Umbilical cord (tissue), 2 donors: ENCODE data around the gene TCAP. TPM values are rescaled to one million over a fixed set of nuclear protein-coding genes. Genes with fewer than 3 reads are reported as not detected.

Experiments
- DNase-seq: peaks from one replicate; pipeline ENCODE4 v3.0.0-alpha.2; 2015; ENCODE audit warnings: low spot score
- total RNA-seq: library from RNA; depleted of rRNA; stranded (reverse); fragments of >200 nt; gene quantifications from one replicate; pipeline ENCODE4 v1.2.3, GENCODE V29; 2014; ENCODE audit warnings: low replicate concordance; ENCODE audit not compliant: insufficient read depth

TCAP gene, protein sequence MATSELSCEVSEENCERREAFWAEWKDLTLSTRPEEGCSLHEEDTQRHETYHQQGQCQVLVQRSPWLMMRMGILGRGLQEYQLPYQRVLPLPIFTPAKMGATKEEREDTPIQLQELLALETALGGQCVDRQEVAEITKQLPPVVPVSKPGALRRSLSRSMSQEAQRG
- 0.24 TPM for total RNA-seq

DNA sequence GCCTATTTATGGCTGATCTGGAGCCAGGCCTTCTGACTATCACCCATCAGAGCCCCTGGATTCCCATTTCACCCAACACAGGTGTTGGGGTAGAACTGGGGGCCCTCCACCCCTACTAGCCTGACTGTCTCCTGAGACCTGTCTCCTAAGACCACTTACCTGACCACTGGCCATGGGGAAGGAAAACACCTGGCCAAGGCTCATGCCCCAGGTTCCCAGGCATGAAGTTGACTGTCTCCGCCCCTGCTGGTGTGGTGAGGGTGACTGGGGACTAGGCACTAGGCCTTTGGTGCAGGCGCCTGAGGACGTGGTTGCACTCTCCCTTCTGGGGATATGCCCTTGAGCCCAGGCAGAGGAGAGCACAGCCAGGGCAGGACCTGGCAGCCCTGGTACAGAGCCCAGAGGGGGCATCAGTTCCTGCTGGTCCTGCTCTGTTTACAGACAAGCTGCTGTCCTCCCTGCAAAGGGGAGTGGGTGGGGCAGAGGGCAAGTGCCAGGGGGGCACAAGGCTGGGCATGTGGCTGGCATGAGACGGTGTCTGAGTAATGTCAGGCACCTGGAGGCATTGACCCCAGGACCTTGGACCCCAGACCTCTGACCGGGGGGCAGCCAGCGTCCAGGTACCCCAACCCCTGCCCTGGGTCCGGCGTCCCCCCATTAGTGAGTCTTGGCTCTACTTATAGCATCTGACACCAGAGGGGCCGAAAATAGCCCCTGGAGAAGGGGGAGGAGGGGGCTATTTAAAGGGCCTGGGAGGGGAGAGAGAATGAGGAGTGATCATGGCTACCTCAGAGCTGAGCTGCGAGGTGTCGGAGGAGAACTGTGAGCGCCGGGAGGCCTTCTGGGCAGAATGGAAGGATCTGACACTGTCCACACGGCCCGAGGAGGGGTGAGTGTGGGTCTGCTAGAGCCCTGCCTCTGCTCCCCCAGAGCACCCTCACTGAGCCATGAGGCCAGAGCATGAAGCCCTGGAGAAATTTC is at the start of gene TCAP:
TCAP (plus strand) TSS at position 769 of the 981 bp plus-strand sequence; CDS start at position 780, 11 bp downstream.
- no peak for DNase-seq

DNA sequence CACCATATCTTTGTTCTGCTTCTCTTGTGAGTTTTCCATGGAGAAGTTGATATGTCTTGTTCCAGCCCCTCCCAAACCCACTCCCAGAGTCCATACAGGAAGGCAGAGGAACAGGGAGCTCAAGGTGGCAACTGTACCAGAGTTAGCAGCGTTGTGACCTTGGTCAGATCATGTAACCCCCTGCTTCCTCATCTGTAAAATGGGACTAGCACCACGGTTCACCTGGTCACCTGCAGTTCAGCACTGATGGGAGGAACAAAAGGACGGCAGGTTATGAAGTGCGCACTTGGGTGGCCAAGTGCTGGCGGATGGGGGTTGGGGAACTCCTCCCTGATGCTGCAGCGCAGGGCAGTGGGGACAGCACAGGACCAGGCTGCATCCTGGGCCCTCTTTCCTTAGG is 49.7 kb upstream of the TCAP start:
- DNase-seq: no peak

DNA sequence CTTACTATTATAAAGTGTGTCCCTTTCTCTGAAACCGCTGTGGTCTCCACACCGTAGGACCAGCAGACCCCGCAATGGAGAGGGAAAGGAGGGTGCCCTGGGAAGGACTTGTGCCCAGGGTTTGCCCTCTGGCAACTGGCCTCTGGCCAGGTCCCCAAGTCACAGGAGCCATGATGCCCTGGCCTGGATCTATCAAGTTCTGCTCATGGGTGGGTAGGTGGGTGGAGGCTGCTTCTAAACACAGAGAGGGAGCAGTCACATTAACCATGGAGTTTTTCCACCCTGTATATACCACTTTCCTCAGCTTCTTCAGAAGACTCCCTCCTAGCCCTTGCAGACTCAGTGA is 48.1 kb upstream of the TCAP start:
- no peak for DNase-seq

DNA sequence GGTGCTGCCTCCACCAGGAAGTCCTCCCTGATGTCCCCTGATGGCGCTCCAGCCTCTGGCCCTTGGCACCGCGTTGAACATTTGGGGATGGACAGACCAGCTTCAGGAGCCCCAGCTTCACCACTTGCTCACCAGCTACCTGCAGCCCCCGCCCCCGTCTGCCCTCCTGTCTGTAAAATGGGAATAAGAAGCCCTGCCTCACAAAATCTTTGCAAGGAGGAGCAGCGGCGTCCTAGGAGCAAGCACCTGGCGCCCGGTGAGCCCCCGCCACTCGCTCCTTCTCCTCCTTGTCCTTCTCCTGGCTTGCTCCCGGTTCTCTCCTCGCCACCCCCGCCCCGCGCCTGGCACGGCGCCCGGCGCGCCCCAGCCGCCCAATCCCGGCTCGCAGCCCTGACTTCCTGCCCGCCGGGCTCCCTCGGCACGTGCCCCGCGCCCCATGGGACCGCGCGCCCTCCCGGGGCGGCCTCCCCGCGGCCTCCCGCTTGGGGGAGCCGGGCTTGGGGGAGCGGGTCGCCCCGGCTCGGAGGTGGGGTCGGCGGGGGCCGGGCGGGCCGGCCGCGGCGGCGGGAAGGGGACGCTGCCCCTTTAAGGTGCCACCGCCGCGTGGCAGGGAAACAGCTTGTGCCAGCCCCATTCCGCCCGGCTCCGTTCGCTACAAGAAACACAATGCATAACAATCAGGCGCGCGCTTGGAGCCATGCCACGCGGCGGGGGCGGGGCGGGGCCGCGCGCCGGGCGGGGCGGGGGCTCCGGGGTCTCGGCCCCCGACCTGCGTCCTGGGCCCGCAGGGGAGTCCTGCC is 47.5 kb upstream of the TCAP start:
- peak; percentile 41 for DNase-seq

DNA sequence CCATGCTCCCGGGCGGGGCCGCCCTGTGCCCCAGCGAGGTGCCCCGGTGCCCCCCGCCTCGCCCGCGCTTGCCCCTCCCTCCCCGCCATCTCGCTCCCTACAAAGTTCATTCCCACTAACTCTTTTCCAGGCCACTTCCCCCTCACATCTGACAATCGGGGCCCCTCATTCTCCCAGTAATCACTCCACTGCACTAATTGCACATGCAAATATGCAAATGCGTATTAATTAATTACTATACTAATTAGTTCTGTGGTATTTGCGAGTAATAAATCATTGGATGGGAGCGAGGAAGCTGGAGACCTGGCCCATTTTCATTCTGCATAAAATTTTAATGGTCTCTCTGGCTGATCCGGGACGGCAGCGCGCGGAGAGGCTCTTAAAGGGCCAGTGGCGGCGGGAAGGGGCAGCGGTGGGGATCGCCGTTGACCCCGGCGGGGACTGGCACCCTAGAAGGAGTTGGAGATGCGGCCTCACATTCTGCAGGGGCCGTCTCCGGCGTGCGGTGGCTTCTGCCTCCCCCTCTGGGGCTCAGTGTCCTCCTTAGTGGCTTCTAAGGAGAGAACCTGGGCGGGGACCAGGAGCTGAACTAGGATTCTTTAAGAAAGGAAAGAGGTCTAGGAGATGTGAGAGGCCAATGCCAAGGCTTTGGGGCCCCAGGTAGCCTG is 46.8 kb upstream of the TCAP start:
- peak; percentile 26 for DNase-seq

DNA sequence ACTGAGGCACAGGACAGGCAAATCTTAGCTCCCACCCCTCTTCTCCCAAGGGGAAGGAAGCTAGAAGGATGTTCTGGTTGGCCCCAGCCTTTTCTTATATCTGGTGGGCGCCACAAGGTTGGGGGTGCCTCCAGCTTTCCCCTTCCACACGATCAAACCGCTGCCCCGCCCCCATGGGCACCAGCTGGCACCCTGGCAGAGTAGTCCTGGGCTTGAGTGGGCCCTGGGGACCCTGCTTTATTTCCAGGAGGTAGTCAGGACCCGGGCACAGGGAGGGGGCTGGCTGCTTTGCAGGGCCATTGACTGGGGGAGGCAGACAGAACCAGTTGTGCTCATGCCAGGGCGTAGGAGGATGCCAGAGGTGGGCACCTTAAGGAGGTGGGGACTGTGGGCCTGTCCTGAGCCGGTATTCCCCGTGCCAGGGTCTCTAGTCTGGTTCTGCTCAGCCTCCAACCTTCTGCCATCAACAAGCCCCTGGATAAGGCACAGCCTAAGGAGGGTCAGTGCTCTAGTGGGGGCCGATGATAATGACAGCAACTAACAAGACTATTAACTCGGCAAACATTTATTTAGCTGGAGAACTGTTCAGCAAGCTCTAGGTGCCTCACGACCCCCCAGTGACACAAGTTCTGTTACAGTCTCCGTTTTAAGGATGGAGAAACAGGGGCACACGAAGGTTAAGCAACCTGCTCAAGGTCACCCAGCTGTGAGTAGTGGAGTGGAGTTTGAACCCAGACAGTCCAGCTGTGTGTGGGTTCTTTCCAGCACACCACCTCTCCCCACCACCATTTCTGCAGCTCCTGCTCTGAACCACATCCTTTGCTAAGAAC is 46.0 kb upstream of the TCAP start:
- DNase-seq: no peak

DNA sequence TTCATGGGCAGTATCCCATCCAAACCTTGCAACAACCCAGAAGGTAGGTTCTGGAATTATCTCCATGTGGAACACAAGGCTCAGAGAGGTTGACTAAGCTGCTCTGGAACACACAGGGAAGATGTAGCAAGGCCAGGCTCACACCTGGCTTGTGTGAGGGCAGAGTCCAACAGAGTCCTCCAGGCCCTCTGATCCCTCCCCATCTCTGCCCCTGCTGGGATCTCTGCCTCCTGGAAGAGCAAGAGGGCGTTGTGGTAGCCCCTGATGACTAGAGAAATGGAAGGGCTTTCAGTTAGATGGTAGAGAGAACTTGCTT is 45.4 kb upstream of the TCAP start:
- DNase-seq: no peak

DNA sequence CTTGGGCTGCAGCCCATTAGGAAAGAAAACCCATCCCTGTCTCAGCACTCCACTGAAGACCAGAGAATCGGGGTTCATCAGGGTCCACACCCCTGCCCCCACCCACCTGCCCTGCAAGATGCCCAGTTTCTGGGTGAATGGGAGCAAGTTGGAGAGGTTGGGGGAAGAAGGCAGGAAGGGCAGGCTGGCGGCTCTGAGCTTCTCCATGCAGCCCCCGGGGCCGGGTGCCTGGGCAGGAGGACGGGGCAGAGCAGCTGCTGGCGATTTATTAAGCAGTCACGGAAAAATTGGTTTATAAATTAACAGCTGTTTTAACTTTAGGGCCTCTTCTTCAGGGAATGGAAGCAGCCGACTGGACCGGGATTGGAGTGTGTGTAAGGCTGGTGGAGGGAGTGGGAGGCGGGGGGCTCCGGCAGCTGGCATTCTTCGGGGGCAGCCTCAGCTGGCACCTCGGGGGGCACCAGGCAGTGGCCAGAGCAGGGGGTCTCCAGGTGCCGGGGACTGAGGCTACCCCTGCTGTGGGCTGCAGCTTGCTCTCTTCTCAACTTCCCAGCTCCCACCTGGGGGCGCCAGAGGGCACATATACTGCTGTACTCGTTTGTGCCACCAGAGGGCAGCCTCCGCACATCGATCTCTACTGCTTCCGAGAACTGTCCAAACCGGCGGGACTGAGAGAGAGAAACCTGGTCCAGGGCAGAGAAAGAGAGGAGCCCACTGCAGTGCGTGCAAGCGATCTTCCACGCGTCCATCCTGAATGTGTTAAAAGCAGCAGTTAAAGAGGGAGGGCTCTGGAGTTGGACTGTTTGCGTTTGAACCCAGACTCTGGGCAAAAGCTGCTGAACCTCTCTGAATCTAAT is 43.4 kb upstream of the TCAP start:
- peak; percentile 86 for DNase-seq

DNA sequence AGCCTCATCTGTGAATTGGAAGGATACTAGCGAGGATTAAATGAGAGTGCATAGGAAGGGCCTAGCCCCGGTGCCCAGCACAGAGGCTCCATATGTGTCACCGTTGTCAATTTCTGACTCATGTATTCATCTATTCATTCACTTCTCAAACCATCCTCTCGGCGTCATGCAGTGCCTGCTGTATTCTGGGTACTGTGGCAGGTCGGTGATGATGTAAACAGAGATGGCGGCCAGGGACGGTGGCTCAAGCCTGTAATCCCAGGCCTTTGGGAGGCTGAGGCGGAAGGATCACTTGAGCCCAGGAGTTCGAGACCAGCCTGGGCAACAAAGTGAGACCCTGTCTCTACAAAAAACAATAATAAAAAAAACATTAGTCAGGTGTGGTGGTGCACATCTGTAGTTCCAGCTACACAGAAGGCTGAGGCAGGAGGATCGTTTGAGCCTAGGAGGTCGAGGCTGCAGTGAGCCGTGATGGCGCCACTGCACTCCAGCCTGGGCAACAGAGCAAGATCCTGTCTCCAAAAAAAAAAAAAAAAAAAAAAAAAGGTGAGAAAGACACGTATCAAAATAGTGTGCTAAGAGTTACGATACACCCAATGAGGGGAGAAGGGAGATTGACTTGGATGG is 42.7 kb upstream of the TCAP start:
- DNase-seq: no peak

DNA sequence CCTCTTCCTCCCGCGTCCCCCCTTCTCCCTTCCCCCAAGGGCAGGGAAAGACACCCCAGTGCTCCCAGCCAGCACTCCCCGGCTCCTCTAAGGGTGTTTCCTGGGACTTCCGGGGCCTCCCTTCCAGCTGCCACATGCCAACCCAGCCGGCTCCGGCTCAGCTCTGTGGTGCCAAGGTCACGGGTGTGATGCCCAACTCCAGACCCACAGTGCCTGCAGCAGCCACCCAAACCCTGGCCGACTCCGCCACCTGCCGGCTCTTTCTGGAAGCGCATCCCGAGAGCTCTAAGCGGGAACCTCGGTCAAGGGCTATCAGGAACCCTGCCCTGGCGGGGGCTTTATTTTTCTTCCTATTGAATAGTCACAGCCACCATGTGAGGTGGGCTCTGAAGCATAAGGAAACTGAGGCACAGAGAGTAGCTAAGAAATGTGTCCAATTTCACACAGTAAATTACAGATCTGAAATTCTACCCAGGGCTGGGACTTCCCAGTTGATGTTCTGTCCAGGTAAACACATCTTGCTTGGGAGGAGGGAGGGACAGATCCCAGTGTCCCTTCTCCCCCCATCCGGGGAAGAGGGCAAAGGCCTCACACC is 41.7 kb upstream of the TCAP start:
- DNase-seq: peak; percentile 76

DNA sequence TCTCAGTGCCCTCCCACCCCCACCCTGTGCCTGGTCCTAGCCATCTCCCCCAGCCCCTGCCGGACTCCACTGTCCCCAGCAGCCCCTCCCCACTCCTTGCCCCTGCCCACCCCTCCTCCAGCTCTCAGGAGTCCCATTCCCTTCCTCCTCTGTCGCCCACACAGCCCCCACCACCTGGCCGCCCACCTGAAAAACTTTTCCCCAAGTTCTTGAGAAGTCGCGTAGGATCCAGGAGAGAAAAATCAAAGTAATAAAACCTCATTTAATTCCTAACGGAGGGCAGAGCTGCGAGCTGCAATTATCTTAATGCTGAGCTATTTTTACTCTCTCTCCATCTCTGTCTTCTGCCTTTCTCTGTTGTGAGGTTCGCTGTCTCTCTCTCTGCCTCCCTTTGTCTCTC is 40.8 kb upstream of the TCAP start:
- no peak for DNase-seq

DNA sequence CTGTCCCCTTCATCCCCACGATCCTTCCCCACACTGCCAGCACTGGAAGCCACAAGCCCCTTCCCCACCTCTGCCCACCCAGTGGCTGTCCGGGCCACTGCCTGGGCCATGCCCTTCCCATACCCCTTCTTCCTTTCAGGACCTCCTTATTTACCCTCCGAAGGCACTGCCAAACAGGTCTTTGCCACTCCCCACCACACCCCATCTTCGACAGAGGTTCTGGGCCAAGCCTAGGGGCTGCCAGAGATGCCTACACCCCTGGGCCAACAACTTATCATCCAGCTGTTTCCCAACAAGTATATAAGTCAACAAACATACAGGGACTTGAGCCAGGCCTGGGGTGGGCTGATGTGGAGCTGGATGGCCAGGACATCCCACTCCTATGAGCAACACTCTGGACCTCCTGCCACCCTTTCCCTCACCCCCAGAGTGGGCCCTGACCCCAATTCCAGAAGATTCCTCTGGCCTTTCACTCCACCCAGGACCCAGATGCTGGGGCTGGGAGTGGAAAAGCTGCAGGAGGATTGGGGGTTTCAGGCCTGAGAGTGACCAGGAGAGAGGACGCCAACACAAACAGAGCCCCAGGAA is 39.9 kb upstream of the TCAP start:
- no peak for DNase-seq

DNA sequence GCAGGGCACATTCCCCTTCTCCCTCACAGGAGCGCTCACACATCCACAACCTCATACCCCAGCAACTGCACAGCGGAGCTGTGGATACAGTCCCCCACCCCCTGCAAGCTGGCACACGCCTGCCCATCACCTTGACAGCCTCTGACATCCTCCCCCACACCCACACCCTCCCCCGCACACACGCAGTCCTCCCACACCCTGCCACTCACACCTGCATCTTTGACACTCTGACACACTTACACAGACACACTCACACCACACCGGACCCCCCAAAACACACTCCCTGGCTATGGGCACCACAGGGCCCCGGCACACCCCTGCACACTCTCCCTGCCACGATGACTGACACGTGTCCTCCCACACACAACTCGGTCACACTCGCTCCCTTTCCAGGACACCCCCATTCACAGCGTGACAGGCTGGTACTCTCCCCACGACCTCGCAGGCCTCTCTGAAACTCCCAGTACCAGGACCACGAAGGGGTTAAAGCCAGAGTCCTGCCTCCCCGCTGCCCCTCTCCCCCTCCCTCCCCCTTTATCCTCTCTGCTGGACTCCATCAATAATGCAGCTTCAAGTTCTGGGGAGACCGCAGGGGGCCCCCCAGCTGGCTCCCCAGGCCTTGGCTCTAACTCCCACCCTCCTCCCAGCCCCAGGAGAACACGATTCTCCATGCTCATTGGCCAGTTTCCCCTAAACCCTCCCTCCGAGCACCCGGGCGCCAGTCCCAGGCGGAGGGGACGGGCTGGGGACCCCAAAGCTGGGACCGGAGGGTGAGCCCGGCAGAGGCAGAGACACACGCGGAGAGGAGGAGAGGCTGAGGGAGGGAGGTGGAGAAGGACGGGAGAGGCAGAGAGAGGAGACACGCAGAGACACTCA is 38.7 kb upstream of the TCAP start, which contains the start of gene PPP1R1B:
PPP1R1B (plus strand) TSS at position 782 of the 876 bp plus-strand sequence. CDS start 441 bp downstream, outside the sequence.
- DNase-seq: no peak

DNA sequence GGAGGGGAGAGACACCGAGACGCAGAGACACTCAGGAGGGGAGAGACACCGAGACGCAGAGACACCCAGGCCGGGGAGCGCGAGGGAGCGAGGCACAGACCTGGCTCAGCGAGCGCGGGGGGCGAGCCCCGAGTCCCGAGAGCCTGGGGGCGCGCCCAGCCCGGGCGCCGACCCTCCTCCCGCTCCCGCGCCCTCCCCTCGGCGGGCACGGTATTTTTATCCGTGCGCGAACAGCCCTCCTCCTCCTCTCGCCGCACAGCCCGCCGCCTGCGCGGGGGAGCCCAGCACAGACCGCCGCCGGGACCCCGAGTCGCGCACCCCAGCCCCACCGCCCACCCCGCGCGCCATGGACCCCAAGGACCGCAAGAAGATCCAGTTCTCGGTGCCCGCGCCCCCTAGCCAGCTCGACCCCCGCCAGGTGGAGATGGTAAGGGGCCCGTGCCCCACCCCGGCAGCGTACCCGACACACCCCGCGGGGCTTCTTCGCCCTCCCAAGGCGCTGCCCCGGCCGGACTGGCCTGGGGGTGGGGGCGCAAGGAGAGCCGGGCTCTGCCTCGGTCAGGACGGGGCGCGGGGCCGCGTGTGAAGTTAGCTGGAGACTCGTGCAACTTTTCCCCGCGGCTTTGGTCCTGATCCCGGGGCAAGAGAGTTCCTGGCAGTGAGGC is 38.0 kb upstream of the TCAP start:
- no peak for DNase-seq

DNA sequence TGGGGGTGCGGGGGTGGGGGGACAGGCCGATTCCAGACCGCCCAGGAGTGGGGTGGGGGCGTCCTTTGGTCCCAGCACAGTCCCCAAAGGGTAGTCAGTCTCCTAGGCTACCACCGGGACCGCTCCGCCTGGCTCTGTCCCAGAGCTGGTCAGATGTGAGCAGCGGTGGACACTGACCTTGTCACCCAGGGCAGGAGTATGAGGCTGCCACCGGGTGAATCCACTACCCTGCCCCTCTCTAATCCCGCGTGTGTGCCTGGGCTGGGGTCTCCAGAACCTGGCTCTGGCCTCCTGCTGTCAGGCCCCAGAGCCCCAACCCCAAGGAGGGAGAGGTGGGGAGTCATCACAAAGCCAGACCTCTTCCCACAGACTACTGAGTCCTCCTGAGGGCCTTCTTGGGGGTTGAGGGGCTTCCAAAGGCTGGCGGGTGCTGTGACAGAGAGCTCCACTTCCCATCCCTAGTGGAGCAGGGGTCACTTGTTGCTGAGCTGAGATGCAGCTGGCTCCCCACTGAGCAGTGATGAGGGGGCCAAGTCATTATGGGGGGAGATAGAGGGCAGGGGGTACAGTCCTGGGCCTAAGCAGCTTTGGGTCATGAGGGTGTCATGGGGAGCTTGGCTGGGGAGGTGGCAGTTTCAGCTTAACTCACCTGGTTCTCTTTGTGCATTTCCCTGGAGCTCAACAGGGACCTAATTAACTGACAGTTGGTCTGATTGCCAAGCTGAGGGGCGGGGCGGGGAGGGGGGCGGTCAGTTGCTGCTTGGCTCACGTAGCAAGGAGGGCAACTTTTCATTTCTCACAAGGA is 37.2 kb upstream of the TCAP start:
- no peak for DNase-seq
